Measurements from ENCODE around the gene C10orf88. TPM values are rescaled to one million over a fixed set of nuclear protein-coding genes. Genes with fewer than 3 reads are reported as not detected.

The C10orf88 gene
- total RNA-seq (2021; fragmentation: NEBNext Ultra II Directional; extraction: Animal tissue kit (Norgen Biotek cat#: 25700)), result 10 to 100 TPM in 5 of 6 experiments, 1 to 10 TPM in 1; 9.7 to 15.3 (median 12.8) TPM
- long read RNA-seq, transcript C10orf88-204 (6 exons, 2,482 nt), result major isoform, 29 of 29 reads
- long read RNA-seq, partial matches to known transcripts, result 0 of 29 reads
- long read RNA-seq, other reads (novel, unspliced or antisense), result 0 of 29 reads

DNA sequence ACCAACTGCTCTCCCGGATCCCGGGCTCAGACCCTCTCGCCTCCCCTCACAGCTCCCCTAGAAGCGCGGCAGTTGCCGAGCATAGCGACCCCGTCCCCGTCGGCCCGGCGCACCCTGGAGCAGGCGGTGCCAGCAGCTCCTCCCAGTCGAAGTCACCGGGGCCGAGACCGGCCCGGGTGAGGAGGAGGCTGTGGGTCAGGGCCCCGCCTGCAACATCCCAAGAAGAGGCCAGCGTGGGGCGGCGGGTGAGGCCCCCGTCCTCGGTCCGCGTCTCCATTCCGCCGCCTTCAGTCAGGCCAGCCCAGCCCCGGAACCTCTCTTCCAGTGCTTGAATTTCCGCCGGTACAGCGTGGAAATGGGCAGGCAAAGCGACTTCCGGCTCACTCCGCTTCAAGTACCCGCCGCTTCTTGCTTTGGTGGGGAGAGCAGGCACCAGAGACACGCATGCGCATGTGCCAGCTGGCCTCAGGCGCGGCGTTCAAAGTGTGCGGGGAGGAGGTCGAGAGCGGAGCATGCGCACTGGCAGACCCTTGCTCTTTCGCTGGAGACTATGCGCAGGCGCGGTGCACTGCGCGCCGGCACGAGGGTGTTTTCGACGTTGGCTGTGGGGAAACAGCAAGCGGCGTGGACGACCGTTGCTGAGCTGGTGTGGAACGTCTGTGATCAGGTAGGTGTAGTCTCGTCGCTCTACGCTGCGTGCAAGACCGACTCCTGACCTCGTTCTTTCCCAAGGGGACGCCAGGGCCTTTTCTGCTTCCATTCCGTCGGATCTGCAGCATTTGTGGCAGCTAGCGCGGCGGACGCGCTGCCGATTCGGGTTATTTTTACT is at the start of gene C10orf88:
Gene C10orf88, minus strand, starts transcription at position 326 of the 829 bp plus-strand sequence. Its CDS starts 49 bp downstream, at position 277.
- TF ChIP-seq, protein P1, sequence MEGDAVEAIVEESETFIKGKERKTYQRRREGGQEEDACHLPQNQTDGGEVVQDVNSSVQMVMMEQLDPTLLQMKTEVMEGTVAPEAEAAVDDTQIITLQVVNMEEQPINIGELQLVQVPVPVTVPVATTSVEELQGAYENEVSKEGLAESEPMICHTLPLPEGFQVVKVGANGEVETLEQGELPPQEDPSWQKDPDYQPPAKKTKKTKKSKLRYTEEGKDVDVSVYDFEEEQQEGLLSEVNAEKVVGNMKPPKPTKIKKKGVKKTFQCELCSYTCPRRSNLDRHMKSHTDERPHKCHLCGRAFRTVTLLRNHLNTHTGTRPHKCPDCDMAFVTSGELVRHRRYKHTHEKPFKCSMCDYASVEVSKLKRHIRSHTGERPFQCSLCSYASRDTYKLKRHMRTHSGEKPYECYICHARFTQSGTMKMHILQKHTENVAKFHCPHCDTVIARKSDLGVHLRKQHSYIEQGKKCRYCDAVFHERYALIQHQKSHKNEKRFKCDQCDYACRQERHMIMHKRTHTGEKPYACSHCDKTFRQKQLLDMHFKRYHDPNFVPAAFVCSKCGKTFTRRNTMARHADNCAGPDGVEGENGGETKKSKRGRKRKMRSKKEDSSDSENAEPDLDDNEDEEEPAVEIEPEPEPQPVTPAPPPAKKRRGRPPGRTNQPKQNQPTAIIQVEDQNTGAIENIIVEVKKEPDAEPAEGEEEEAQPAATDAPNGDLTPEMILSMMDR (IDR thresholded peaks at IDR 0.05), result no peak; the same call in 1 of the 2 replicates
- H3K27me3 Mint-ChIP-seq (ENCODE audit: insufficient read depth), result no peaks in the 10 kb centered on the region; the same call in 1 of the 2 replicates
- peaks cover 11% of the 10 kb centered on the region; the same call in 1 of the 2 replicates for H3K9me3 Mint-ChIP-seq
- peak within 1 kb of the TSS; percentile 93 for H3K4me3 Mint-ChIP-seq
- H3K4me1 Mint-ChIP-seq (ENCODE audit: low read depth), result peaks cover 45% of the 10 kb centered on the region
- peaks cover 14% of the 10 kb centered on the region for H3K36me3 Mint-ChIP-seq (ENCODE audit: low read depth)
- DNase-seq, result peak; percentile 99
- H3K27ac Mint-ChIP-seq, result peak within 1 kb of the TSS; percentile 76

GRCh38 chr10:123001370-123001769 is 47.3 kb upstream of the C10orf88 start:
- Mint-ChIP-seq H3K9me3 (no peaks in the 10 kb centered on the region), H3K36me3 (ENCODE audit: low read depth) (no peaks in the 10 kb centered on the region; the same call in 1 of the 2 replicates), H3K27me3 (ENCODE audit: insufficient read depth) (no peaks in the 10 kb centered on the region), H3K27ac (no peak overlapping the region), H3K4me1 (ENCODE audit: low read depth) (peaks cover 9% of the 10 kb centered on the region), H3K4me3 (no peak overlapping the region)
- TF ChIP-seq, protein P1 (IDR thresholded peaks at IDR 0.05), result no peak
- DNase-seq, result no peak

DNA sequence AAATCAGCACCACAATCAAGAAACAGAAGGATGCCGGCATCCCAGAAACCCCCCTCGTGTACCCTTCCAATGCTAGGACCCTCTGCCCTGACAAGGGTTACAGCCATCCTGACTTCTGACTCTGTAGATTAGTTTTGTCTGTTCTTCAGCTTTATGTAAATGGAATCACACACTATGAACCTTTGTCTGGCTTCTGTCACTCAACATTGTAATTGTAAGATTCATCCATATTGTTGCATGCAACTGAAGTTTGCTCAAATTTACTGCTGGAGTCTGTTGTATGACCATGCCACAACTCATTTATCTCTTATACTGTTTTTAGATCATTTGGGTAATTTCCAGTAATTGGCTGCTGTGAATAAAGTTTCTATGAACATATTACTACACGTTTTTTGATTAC is 46.1 kb upstream of the C10orf88 start:
- H3K27me3 Mint-ChIP-seq (ENCODE audit: insufficient read depth), result no peaks in the 10 kb centered on the region
- H3K4me1 Mint-ChIP-seq (ENCODE audit: low read depth), result no peaks in the 10 kb centered on the region
- peaks cover 9% of the 10 kb centered on the region; the same call in 1 of the 2 replicates for H3K36me3 Mint-ChIP-seq (ENCODE audit: low read depth)
- no peak overlapping the region for H3K27ac Mint-ChIP-seq
- H3K4me3 Mint-ChIP-seq, result no peak overlapping the region
- DNase-seq, result no peak
- H3K9me3 Mint-ChIP-seq, result no peaks in the 10 kb centered on the region
- TF ChIP-seq, protein P1 (IDR thresholded peaks at IDR 0.05), result no peak

DNA sequence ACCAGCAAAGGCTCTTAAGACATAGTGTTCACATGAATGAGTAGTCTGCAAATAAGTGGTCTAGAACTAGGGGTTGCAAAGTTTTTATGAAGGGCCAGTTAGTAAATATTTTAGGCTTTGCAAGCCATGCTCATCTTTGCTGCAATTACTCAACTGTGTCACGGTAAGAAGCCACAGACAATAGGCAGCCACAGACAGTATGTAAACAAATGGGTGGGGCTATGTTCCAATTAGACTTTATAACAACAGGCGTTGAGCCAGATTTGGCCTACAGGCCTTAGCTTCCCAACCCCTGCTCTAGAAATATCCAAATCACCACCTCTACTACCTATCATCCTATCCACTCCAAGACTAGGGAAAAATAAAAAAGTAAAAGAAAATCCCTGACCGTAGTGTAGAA is 45.3 kb upstream of the C10orf88 start:
- peaks cover 12% of the 10 kb centered on the region; the same call in 1 of the 2 replicates for H3K36me3 Mint-ChIP-seq (ENCODE audit: low read depth)
- TF ChIP-seq, protein P1 (IDR thresholded peaks at IDR 0.05), result no peak
- no peak overlapping the region for H3K27ac Mint-ChIP-seq
- DNase-seq, result no peak
- no peaks in the 10 kb centered on the region for H3K4me1 Mint-ChIP-seq (ENCODE audit: low read depth)
- no peaks in the 10 kb centered on the region for H3K27me3 Mint-ChIP-seq (ENCODE audit: insufficient read depth)
- no peaks in the 10 kb centered on the region for H3K9me3 Mint-ChIP-seq
- H3K4me3 Mint-ChIP-seq, result no peak overlapping the region

GRCh38 chr10:122998934-122999333 is 44.9 kb upstream of the C10orf88 start:
- TF ChIP-seq, protein P1 (IDR thresholded peaks at IDR 0.05), result no peak
- no peak for DNase-seq
- Mint-ChIP-seq H3K27ac (no peak overlapping the region), H3K4me3 (no peak overlapping the region), H3K9me3 (no peaks in the 10 kb centered on the region), H3K4me1 (ENCODE audit: low read depth) (no peaks in the 10 kb centered on the region), H3K27me3 (ENCODE audit: insufficient read depth) (no peaks in the 10 kb centered on the region), H3K36me3 (ENCODE audit: low read depth) (peaks cover 16% of the 10 kb centered on the region)

All from HFFc6 (cell line).